HG03521 (cell line): ENCODE results near the gene CCDC179.

ENCODE experiments used
- ATAC-seq: cut with Tn5 transposase; IDR thresholded peaks from one replicate; pipeline ENCODE4 v1.9.1; 2021; ENCODE audit warnings: mild to moderate bottlenecking, moderate library complexity; ENCODE audit not compliant: unreplicated experiment

The CCDC179 gene

DNA sequence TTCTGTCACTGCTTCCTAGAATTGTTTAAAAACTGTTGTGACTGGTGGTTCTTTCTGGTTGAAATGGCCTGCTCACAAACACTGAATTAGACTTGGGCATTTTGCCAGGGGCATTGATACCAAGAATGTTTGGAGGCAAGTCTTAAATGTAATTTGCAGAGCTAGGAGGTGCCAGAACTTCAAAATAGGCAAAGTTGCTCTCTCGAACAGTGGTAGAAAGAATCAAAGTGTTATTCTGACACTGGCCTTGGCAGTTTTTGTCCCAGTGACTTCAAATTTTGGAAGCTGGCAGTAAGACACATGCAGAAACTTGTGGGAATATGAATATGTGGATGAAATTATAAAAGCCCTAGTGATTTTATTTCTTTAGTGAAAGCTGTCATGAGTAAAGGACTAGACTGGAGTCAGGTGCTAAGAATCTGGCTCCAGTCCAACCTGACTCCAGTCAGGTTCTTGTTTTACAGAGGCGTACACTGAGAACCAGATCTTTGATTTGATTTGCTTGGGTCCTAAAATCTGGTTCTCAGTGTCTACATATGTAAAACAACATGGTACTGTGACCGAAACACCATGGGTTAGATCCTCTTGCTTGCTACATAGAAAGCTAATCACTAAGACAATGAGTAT is 51.6 kb downstream of the CCDC179 start:
- peak; percentile 4 for ATAC-seq

DNA sequence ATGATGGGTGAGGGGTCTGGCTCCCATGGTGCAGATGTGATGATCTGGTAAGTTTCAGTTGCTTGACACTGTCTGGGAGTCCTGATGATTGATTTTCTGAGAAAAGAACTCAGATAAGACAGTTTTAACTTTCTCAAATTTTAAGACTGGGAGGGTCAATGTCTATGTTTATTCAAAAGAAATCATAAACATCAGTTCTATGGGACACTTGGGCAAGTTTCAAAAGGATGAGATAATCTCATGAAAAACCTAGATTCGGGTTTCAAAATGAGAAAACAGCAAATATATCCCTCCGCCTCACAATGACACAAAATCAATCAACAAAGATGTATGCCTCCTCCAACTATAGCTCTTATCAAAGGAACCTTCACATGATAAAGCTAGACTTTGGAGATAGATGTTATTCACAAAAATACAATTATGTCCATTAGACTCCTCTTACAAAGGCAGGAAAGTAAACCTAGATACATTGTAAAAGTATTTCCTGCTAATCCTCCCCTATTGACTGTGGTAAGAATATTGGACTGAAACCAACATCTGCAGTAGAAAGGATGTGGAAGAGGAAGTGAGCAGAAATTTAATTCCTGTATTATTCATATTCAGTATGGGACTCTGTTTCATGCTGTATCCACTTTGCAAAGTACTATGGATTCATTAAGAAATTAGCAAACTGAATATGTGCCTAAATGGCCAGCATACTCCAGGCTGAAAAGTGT is 52.3 kb downstream of the CCDC179 start:
- ATAC-seq = peak; percentile 96

DNA sequence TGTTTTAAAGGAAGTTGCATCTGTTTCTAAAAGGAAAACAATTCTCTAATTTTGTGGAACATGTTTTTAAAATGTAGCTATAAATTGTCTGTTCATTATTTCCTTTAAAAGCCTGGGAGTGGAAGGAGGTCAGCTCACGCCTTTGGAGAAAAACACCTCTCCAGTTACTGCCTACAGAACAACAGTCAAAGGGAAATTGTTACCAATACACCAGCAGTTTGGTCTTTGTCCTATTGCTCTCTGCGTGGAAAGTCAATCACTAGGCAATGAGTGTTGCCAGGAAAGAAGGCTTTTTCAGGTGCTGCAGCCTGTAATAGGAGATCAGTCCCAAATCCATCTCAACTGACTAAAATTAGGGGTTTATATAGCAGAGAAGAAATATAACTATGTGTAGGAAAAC is 52.9 kb downstream of the CCDC179 start:
- no peak for ATAC-seq

DNA sequence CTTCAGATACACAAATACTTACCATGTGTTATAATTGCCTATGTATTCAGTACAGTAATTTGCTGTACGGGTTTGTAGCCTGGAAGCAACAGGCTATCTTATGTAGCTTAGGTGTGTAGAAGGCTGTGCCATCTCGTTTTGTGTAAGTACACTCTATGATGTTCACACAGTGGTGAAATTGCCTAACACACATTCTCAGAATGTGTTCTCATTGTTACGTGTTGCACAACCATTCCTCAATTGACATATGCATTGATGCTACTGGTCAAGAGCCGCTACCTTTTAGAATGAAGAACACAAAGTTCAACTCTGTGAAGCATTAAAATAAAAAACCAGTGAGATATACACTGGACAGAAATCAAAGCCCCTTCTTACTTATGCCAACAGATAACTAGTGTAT is 57.4 kb downstream of the CCDC179 start:
- ATAC-seq = no peak

DNA sequence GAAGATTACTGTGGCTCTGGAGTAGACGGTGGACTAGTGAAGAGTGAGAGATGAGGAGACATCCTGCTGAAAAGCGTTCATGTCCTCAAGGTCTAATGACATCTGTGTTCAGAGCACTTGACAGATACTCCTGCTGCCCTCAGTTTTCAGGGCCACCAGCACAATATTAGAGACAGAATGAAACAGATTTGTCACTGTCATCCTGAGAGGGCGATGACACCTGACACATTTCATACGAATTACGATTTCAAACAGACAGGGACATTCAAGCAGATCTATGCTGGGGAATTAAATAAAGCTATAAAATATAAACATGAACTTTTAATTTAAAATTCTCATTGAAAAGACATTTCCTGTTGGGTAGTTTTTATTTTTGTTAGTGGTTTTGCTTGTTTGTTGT is 59.8 kb downstream of the CCDC179 start:
- ATAC-seq = no peak

DNA sequence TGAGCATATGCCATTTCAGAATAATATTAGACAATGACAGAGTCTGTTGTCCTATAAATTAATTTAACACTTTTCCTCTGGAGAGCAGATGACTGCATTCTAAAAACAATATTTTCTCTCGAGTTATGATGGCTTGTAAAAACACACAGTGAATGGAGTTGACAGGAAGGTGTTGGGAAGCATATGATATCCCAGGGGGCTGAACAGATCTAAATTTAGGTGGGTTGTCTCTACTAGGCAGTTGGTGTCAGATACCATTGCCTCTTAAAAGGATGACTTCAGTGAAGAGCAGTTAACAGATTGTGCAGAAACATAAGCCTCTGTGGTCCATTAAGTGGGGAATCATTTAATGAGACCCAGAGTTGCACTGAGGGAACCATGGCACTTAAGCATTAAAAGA is 61.4 kb downstream of the CCDC179 start:
- no peak for ATAC-seq

DNA sequence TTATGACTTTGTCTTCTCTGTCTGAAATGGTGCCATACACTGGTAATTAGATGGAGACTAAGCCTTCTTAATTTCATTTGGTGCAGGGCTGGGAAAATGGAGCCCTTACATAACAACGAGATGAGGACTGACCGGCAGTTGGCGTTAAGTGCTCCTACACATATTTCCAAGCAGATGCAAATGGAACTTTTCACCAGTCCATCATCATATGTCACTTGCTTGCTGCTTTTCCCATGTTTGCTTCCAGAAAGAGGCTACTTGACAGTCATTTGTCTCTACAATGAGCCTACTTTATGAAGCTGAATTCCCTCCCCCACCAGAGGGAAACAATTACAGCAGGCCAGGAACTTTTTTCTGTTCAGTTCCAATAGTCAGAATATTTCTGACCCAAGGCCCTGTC is 63.2 kb downstream of the CCDC179 start:
- no peak for ATAC-seq
